Esophagus (tissue), 2 donors: ENCODE measurements around the gene SFXN5. TPM values are rescaled to one million over a fixed set of nuclear protein-coding genes. Genes with fewer than 3 reads are reported as not detected.
"Not testable (repeated sequence)": the region's sequence is repeated elsewhere in the genome, so short reads cannot be mapped to it uniquely, and the experiment has no call there.

Experiments
- H3K27ac ChIP-seq, 2 donors: one replicate each; pipeline ENCODE4 v1.5.1; 2013; ENCODE audit warnings: low read depth in 2 of 2, mild to moderate bottlenecking in 2 of 2, inconsistent platforms in 1 of 2, low read length in 1 of 2, moderate library complexity in 1 of 2
- H3K27me3 ChIP-seq, 2 donors: one replicate each; pipeline ENCODE4 v1.6.1; 2013; ENCODE audit warnings: low read length in 2 of 2, control low read depth in 1 of 2, mild to moderate bottlenecking in 1 of 2; ENCODE audit not compliant: insufficient read depth in 2 of 2, control insufficient read depth in 1 of 2
- H3K36me3 ChIP-seq, 2 donors: one replicate each; pipeline ENCODE4 v1.6.1; 2013; ENCODE audit warnings: low read length in 1 of 2; ENCODE audit not compliant: control insufficient read depth in 2 of 2, insufficient read depth in 2 of 2
- H3K4me1 ChIP-seq, 2 donors: one replicate each; pipeline ENCODE4 v1.6.1; 2013; ENCODE audit warnings: low read length in 1 of 2; ENCODE audit not compliant: control insufficient read depth in 2 of 2, insufficient read depth in 2 of 2
- H3K4me3 ChIP-seq, 2 donors: one replicate each; pipeline ENCODE4 v1.5.1; 2013; ENCODE audit warnings: low read length in 2 of 2, mild to moderate bottlenecking in 2 of 2, low read depth in 1 of 2, moderate library complexity in 1 of 2
- H3K9me3 ChIP-seq, 2 donors: one replicate each; pipeline ENCODE4 v1.6.1; 2013; ENCODE audit warnings: mild to moderate bottlenecking in 2 of 2, low read depth in 1 of 2, low read length in 1 of 2, moderate library complexity in 1 of 2; ENCODE audit not compliant: control insufficient read depth in 2 of 2, insufficient read depth in 1 of 2
- WGBS, 2 donors: extraction: QIAGEN DNeasy Blood & Tissue Kit; methylation state at CpG; one replicate each; pipeline ENCODE4 v1.1.7; 2013; 5-methylcytosine and 5-hydroxymethylcytosine counted together
- polyA plus RNA-seq, 2 donors: library from polyadenylated mRNA; stranded (reverse); fragments of 200-250 nt; gene quantifications; one replicate each; pipeline ENCODE4 v1.2.3, GENCODE V29; 2013
- donor health status: healthy with polysubstance abuse.
- donor health status: Bipolar disorder and iron deficiency.

Gene SFXN5
- polyA plus RNA-seq, 2 donors, result 4.2 to 6.6 TPM

DNA sequence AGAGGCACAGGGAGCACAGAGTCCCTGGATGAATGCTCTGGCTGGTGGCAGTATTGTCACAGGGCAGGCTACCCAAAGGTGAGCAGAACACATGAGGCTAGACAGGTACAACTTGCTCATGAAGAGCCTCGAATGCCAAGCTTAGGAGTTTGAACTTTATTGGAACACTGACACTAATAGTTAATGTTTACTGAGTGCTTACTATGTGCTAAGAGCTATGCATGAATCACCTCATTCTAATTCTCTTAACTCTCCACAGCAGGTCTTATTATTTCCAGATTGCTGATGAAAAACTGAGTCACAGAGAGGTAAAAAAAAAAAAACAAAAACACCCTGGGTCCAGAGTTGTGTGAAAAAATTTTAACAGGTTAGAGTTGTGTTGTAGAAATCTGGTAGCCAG is 160.3 kb downstream of the SFXN5 start:
- no peaks in the 10 kb centered on the region for H3K4me1 ChIP-seq
- H3K27me3 ChIP-seq, result peaks cover 0 to 17% of the 10 kb centered on the region in 2 donors
- no peak overlapping the region for H3K27ac ChIP-seq
- H3K36me3 ChIP-seq, result no peaks in the 10 kb centered on the region
- no peak overlapping the region for H3K4me3 ChIP-seq
- 24 to 25% methylated on average over 1 of the region's 1 CpG for WGBS, 2 donors
- no peaks in the 10 kb centered on the region for H3K9me3 ChIP-seq

DNA sequence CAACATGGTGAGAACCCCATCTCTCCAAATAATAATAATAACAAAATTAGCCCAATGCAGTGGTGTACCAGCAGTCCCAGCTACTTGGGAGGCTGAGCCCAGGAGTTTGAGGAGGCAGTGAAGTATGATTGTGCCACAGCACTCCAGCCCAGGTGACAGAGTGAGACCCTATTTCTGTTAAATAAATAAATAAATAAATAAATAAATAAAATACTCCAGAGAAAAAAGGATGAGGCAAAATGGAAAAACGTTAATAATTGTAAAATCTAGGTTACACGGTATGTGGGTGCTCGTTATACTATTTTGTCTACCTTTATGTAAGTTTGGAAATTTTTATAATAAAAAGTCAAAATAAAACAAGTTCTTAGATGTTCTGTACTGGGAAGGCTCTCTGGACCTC is 162.8 kb downstream of the SFXN5 start:
- no peak overlapping the region for H3K27ac ChIP-seq
- H3K4me3 ChIP-seq, result no peak overlapping the region
- H3K27me3 ChIP-seq, result no peaks in the 10 kb centered on the region
- no peaks in the 10 kb centered on the region for H3K36me3 ChIP-seq
- H3K9me3 ChIP-seq, result no peaks in the 10 kb centered on the region
- 77 to 82% methylated on average over 3 of the region's 3 CpGs for WGBS, 2 donors
- no peaks in the 10 kb centered on the region for H3K4me1 ChIP-seq

DNA sequence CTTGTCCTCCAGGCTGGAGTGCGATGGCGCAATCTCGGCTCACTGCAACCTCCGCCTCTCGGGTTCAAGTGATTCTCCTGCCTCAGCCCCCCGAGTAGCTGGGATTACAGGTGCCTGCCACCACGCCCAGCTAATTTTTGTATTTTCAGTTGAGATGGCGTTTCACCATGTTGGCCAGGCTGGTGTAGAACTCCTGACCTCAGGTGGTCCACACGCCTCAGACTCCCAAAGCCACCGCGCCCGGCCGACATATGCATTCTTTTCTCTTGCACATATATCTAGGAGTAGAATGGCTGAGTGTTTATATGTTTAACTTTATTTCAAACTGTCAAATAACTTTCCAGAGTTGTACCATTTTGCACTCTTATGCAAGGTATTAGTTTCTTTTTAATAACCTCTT is 164.1 kb downstream of the SFXN5 start:
- H3K9me3 ChIP-seq, H3K4me3 ChIP-seq, H3K36me3 ChIP-seq, H3K27me3 ChIP-seq, H3K27ac ChIP-seq, H3K4me1 ChIP-seq: not testable (repeated sequence)
- WGBS, 2 donors, result 86 to 93% methylated on average over 13 of the region's 13 CpGs

DNA sequence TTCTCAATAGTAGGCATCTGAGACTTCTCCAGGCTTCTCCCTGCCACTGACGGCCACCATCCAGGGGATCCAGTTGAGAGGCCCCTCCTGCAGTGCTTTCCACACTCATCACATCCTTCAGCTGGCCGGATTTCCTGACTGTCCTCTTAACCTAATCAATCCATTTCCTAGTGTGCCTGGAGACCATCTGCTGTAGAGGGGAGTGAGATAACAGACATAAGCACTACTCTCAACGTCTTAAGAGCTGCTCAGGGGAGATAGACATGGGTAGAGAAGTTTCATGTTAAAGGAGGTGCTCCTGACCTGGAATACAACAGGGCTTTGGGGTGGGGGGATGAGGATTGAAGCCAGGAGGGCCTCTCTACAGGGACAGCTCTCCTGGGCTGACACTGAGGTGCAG is 170.1 kb downstream of the SFXN5 start:
- Histone ChIP-seq H3K4me1 (no peaks in the 10 kb centered on the region), H3K36me3 (no peaks in the 10 kb centered on the region), H3K4me3 (no peak overlapping the region), H3K27ac (no peak overlapping the region), H3K9me3 (peaks cover 0 to 3% of the 10 kb centered on the region in 2 donors), H3K27me3 (peaks cover 0 to 3% of the 10 kb centered on the region in 2 donors)
- 50 to 53% methylated on average over 3 of the region's 3 CpGs for WGBS, 2 donors

DNA sequence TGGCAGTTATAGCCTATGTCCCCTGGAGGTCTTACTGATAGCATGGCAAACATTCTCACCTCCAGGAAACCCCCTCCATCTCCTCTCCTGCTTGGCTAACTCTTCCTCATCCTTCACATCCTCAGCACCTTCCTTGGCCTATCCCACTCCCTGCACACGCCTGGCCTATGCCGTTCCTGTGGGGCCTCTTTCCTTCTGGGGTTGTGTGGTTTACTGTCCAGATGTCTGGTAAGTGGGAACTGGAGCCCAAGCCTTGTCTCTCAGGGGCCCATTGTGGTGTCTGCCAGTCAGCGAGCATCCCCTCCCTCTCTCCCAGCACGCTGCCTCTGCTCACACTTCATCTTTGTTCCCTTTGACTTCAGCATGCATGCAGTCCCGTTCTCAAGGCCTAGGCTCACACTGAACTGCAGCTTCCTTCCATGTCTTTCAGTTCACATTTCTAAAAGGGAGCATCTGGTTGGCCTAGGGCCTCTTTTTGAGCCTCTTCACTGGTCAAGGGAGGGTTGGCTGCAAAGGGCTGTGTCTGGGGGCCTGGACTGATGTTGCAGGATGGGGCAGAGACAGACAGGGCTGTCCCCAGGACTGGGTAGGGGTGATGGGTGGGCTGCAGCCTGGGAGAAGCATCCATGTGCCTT is 171.2 kb downstream of the SFXN5 start:
- peaks cover 0 to 4% of the 10 kb centered on the region in 2 donors for H3K4me1 ChIP-seq
- no peaks in the 10 kb centered on the region for H3K36me3 ChIP-seq
- peaks cover 0 to 3% of the 10 kb centered on the region in 2 donors for H3K27me3 ChIP-seq
- H3K4me3 ChIP-seq, result no peak overlapping the region
- H3K27ac ChIP-seq, result no peak overlapping the region
- WGBS, 2 donors, result 80 to 87% methylated on average over 5 of the region's 5 CpGs
- peaks cover 0 to 3% of the 10 kb centered on the region in 2 donors for H3K9me3 ChIP-seq

DNA sequence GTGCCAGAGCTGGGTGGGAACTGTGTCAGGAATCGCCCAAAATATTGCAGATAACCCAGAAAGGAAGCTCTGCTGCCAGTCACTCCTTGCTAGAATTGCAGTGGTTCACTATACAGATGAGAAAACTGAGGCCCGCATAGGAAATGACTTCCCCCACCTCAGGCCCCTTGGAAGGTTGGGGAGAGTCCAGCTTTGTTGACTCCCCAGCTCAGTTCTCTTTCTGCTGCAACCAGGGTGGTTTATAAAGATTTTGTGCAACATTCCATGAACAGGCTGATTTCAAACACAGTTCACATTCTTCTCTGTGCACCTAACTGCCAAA is 173.0 kb downstream of the SFXN5 start:
- Histone ChIP-seq H3K4me3 (no peak overlapping the region), H3K36me3 (no peaks in the 10 kb centered on the region), H3K27me3 (peaks cover 0 to 3% of the 10 kb centered on the region in 2 donors), H3K27ac (no peak overlapping the region), H3K9me3 (peaks cover 0 to 3% of the 10 kb centered on the region in 2 donors), H3K4me1 (peaks cover 0 to 4% of the 10 kb centered on the region in 2 donors)
- 76 to 87% methylated on average over 2 of the region's 2 CpGs for WGBS, 2 donors

DNA sequence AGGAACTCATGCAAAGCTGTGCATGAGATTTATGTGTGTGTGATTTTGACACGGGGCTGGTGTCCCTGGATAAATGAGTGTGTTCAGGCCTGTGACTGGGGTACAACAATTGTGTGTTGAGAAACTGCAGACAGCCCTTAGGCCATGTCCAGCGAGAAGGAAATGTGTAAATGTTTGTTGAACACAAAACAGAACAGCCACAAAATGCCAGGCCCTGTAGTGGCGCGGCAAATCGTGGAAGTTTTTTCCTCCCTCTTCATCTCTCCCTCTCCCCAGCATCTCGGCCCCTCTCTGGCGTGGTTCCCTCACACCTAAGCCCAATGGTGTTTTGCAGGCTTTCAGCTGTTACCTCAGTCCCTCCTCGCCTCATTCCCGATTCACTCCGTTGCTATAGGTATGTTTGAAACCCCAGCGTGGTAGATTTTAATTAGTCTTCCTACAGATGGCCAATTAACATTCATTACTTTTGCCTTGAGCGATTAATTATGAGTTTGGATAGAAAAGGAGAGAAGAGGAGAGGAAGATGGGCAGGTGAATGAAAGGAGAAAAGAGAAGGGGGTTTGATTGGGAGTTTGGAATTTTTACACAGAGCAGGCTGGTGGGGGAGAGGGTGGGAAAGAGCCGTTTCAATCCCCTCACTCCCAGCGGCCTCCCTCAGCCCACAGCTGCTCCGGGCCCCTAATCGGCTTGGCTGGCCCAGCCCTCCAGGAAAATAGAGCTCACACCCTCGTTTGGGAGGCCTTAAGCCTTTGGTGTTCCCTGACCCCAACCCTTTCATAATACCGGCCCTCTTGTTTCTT is 173.5 kb downstream of the SFXN5 start:
- Histone ChIP-seq H3K27ac (no peak overlapping the region), H3K9me3 (peaks cover 0 to under 1% of the 10 kb centered on the region in 2 donors), H3K4me1 (peaks cover 0 to 4% of the 10 kb centered on the region in 2 donors), H3K27me3 (peaks cover 0 to 3% of the 10 kb centered on the region in 2 donors), H3K4me3 (no peak overlapping the region), H3K36me3 (no peaks in the 10 kb centered on the region)
- WGBS, 2 donors, result 67 to 71% methylated on average over 18 of the region's 18 CpGs

DNA sequence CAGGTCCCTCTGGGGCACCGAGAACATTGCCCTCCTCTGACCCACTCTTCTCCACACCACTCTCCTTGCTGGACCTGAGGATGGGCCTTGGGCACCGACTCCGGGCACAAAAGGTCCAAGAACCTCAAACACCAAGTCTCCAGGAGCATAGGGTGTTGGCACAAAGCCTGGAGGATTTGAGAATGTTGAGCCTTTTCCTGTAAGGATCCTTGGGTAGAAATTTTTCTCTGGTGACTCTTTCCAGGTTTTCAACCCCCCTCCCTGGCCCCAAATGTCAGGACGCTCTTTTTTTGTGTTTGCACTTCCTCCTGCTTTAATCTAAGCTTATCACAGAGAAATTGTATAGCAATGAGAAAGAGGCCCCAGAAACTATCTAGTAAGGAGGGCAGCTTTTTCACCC is 175.1 kb downstream of the SFXN5 start:
- no peaks in the 10 kb centered on the region for H3K27me3 ChIP-seq
- no peak overlapping the region for H3K27ac ChIP-seq

DNA sequence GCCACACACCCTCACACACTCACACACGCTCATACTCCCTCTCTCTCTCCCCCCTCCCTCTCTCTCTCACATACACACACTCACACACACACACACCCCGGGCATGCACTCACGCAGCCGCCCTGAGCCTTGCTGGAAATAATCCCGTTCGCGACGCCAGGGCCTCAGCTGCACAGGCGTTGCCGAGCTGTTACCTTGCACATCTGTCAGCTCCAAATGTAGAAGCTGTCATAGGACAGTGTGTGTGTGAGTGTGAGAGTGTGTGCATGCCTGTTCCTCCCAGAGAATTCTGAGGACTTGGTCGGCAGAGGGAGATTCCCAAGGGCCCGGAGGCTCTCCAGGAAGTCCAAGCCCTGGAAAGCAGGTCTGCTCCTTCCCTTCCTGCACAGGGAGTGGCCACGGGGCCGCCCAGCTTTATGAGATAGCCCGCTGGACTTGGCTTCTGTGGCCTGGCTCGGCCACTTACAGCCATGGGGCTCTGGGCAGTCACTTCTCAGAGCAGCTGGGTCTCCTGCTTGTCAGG is 175.7 kb downstream of the SFXN5 start:
- peaks cover 0 to 4% of the 10 kb centered on the region in 2 donors for H3K4me1 ChIP-seq
- no peak overlapping the region for H3K4me3 ChIP-seq
- H3K9me3 ChIP-seq, result no peaks in the 10 kb centered on the region
- no peak overlapping the region for H3K27ac ChIP-seq
- 9 to 16% methylated on average over 16 of the region's 16 CpGs for WGBS, 2 donors
- no peaks in the 10 kb centered on the region for H3K27me3 ChIP-seq
- no peaks in the 10 kb centered on the region for H3K36me3 ChIP-seq

More for the DNA sequence above, 175.1 kb downstream of the SFXN5 start:
- no peaks in the 10 kb centered on the region for H3K36me3 ChIP-seq
- peaks cover 0 to 4% of the 10 kb centered on the region in 2 donors for H3K4me1 ChIP-seq
- H3K4me3 ChIP-seq, result no peak overlapping the region
- 74 to 77% methylated on average over 4 of the region's 4 CpGs for WGBS, 2 donors
- H3K9me3 ChIP-seq, result no peaks in the 10 kb centered on the region
